Testis (tissue), 3 donors: ENCODE results near the gene TRIM8. TPM values are rescaled to one million over a fixed set of nuclear protein-coding genes. Genes with fewer than 3 reads are reported as not detected.

ENCODE experiments used
- DNase-seq: peaks from one replicate; pipeline ENCODE4 v3.0.0-alpha.2; 2019
- H3K27ac ChIP-seq, 2 donors: fragments of 200-600 bp; sonication (generic); one replicate each; pipeline ENCODE4 v1.5.1; 2019
- H3K27me3 ChIP-seq: fragments of 200-600 bp; sonication (generic); one replicate; pipeline ENCODE4 v1.5.1; 2019
- H3K36me3 ChIP-seq: fragments of 200-600 bp; sonication (generic); one replicate; pipeline ENCODE4 v1.5.1; 2017; ENCODE audit warnings: low read depth; ENCODE audit errors: missing control alignments
- H3K4me1 ChIP-seq: fragments of 200-600 bp; sonication (generic); one replicate; pipeline ENCODE4 v1.5.1; 2019
- H3K4me3 ChIP-seq, 2 donors: fragments of 200-600 bp; sonication (generic); one replicate each; pipeline ENCODE4 v1.5.1; 2017 to 2019
- H3K9me3 ChIP-seq: fragments of 200-600 bp; sonication (generic); one replicate; pipeline ENCODE4 v1.5.1; 2017
- POLR2A ChIP-seq: fragments of 450-650 bp; IDR thresholded peaks from one replicate; pipeline ENCODE4 v1.6.1; 2017; ENCODE audit warnings: antibody characterized with exemption, mild to moderate bottlenecking, moderate library complexity
- whole genome bisulfite sequencing, 2 donors: methylation state at CpG; one replicate each; pipeline ENCODE4 v1.1.5; 2018; 5-methylcytosine and 5-hydroxymethylcytosine counted together
- intact Hi-C: fragments of 100-400 bp; cut with DNase I; formaldehyde crosslinking; loops from one replicate; pipeline ENCODE4 v1.15.1; 2023; ENCODE audit warnings: low total_unique reads
- polyA plus RNA-seq: library from polyadenylated mRNA; stranded (reverse); fragments of 350-450 nt; fragmentation: Illumina TruSeq; extraction: RNeasy Lipid Tissue Mini Kit (QIAGEN cat#74804); gene quantifications from one replicate; pipeline ENCODE4 v1.2.3, GENCODE V29; 2014; ENCODE audit warnings: low read depth, low replicate concordance; ENCODE audit not compliant: insufficient read depth
- total RNA-seq, 2 donors: library from RNA; depleted of rRNA; stranded (reverse); fragments of >200 nt; gene quantifications; one replicate each; pipeline ENCODE4 v1.2.3, GENCODE V29; 2016
- TF ChIP-seq, protein P1 (sequence below), 3 experiments: fragments of 450-650 bp in 2 of 3; fragments of 200-600 bp in 1 of 3; sonication (generic) in 1 of 3; IDR thresholded peaks; one replicate each; pipeline ENCODE4 v1.5.1; 2016 to 2019; ENCODE audit warnings: antibody characterized with exemption in 3 of 3, mild to moderate bottlenecking in 2 of 3, moderate library complexity in 1 of 3

TRIM8 gene
- total and polyA plus RNA-seq, 3 donors from 2014 or later = 69.8 to 170 (median 114) TPM

- peaks cover 23% of the 10 kb centered on the region for H3K4me1 ChIP-seq
- H3K27ac ChIP-seq = no peak overlapping the region
- intact Hi-C loops = no loop called here
Observed at GRCh38 chr10:102614888-102615287, 29.4 kb upstream of the TRIM8 start.

DNA sequence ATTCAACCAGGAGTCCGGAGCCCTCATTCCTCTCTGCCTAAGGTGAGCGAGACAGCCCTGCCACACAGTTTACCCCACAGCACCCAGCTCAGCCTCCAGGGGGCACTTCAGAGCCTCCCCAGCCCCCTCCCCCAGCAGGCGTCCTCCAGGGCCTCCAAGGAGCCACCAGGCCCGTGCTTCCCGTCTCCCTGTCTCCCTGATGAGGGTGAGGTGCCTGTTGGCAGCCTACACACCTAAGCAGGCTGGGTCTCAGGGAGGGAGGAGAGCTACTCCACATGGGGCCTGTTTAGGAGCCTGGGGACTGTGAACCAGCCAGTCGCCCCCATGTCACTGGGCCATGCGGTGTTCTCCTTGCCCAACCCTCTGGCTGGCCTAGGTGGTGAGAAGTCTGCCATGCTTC is 28.9 kb upstream of the TRIM8 start:
- DNase-seq = no peak
- intact Hi-C loops = no loop called here
- TF ChIP-seq, protein P1, sequence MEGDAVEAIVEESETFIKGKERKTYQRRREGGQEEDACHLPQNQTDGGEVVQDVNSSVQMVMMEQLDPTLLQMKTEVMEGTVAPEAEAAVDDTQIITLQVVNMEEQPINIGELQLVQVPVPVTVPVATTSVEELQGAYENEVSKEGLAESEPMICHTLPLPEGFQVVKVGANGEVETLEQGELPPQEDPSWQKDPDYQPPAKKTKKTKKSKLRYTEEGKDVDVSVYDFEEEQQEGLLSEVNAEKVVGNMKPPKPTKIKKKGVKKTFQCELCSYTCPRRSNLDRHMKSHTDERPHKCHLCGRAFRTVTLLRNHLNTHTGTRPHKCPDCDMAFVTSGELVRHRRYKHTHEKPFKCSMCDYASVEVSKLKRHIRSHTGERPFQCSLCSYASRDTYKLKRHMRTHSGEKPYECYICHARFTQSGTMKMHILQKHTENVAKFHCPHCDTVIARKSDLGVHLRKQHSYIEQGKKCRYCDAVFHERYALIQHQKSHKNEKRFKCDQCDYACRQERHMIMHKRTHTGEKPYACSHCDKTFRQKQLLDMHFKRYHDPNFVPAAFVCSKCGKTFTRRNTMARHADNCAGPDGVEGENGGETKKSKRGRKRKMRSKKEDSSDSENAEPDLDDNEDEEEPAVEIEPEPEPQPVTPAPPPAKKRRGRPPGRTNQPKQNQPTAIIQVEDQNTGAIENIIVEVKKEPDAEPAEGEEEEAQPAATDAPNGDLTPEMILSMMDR (IDR thresholded peaks at IDR 0.05) = no peak
- TF ChIP-seq POLR2A = no peak
- Histone ChIP-seq H3K4me1 (peaks cover 28% of the 10 kb centered on the region), H3K27ac (no peak overlapping the region), H3K9me3 (no peaks in the 10 kb centered on the region), H3K36me3 (no peaks in the 10 kb centered on the region), H3K4me3 (no peak overlapping the region), H3K27me3 (no peaks in the 10 kb centered on the region)
- 78 to 92% methylated on average over 7 of the region's 7 CpGs for WGBS, 2 donors

More at GRCh38 chr10:102614888-102615287, 29.4 kb upstream of the TRIM8 start:
- H3K36me3 ChIP-seq = no peaks in the 10 kb centered on the region
- 97 to 100% methylated on average over 5 of the region's 5 CpGs for WGBS, 2 donors
- H3K4me3 ChIP-seq = no peak overlapping the region
- H3K27me3 ChIP-seq = no peaks in the 10 kb centered on the region
- no peak for DNase-seq
- TF ChIP-seq, protein P1 (IDR thresholded peaks at IDR 0.05) = no peak
- TF ChIP-seq POLR2A = no peak
- no peaks in the 10 kb centered on the region for H3K9me3 ChIP-seq

DNA sequence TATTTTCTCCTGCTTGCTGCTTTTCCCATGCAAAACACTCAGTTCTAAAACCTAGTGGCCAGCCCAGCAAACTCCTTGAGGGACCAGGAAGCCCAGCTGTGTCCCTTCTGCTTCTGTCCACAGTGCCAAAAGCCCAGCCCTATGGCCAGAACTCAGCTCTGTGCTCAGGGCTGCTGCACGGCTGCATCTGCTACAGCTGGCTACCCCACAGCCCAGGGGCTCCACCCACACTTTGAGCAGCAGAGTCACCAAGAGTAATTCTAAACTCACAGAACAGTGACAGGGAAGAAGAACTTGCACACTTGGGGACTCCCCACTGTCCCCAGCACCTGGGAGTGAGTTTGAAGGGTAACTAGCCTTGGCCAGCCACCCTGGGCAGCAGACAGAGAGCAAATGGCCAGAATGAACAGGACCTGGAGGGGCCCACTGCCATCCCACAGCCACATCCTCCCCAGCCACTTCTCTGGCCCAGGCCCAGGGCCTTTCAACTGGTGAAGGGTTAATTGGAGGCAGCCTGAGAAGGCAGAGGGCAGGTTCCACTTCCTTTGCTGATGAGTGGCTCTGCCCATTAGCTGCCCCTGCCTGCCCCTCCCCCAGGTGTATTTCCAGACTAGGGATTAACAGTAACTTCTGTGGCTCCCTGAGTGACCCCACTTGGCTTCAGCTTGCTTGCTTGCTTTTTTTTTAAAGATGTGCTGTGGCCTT is 28.1 kb upstream of the TRIM8 start:
- Histone ChIP-seq H3K27me3 (no peaks in the 10 kb centered on the region), H3K9me3 (no peaks in the 10 kb centered on the region), H3K4me3 (no peak overlapping the region), H3K27ac (no peak overlapping the region), H3K4me1 (peaks cover 35% of the 10 kb centered on the region), H3K36me3 (no peaks in the 10 kb centered on the region)
- no peak for TF ChIP-seq POLR2A
- TF ChIP-seq, protein P1 (IDR thresholded peaks at IDR 0.05) = no peak
- intact Hi-C loops = no loop called here
- peak; percentile 76 for DNase-seq
- WGBS, 2 donors = 40 to 42% methylated on average over 1 of the region's 1 CpG

GRCh38 chr10:102617041-102617440 is 27.2 kb upstream of the TRIM8 start:
- H3K9me3 ChIP-seq = no peaks in the 10 kb centered on the region
- 93 to 97% methylated on average over 9 of the region's 9 CpGs for WGBS, 2 donors
- TF ChIP-seq, protein P1 (IDR thresholded peaks at IDR 0.05) = no peak
- no peak overlapping the region for H3K27ac ChIP-seq
- H3K4me3 ChIP-seq = no peak overlapping the region
- H3K36me3 ChIP-seq = no peaks in the 10 kb centered on the region
- H3K27me3 ChIP-seq = no peaks in the 10 kb centered on the region
- H3K4me1 ChIP-seq = peaks cover 43% of the 10 kb centered on the region
- DNase-seq = no peak
- intact Hi-C loops = no loop called here

GRCh38 chr10:102617816-102618215 is 26.5 kb upstream of the TRIM8 start:
- no peak for TF ChIP-seq POLR2A
- TF ChIP-seq, protein P1 (IDR thresholded peaks at IDR 0.05) = no peak
- Histone ChIP-seq H3K9me3 (no peaks in the 10 kb centered on the region), H3K4me1 (peaks cover 48% of the 10 kb centered on the region), H3K27me3 (no peaks in the 10 kb centered on the region), H3K36me3 (no peaks in the 10 kb centered on the region), H3K4me3 (no peak overlapping the region), H3K27ac (no peak overlapping the region)
- DNase-seq = no peak
- intact Hi-C loops = no loop called here
- WGBS, 2 donors = 96 to 100% methylated on average over 1 to 8 of the region's 8 CpGs
